Upper lobe of left lung (tissue), 4 donors: Measurements from ENCODE around the gene ZNF766.

ENCODE experiments used
- CTCF ChIP-seq, 6 experiments: fragments of 450-650 bp in 4 of 6; fragments of 200-600 bp in 2 of 6; sonication (generic) in 2 of 6; IDR thresholded peaks; one replicate each; pipeline ENCODE4 v1.5.1; 2016 to 2019; ENCODE audit warnings: antibody characterized with exemption in 6 of 6
- POLR2A ChIP-seq, 4 donors: fragments of 450-650 bp; IDR thresholded peaks; one replicate each; pipeline ENCODE4 v1.5.1; 2016 to 2017; ENCODE audit warnings: antibody characterized with exemption in 4 of 4, mild to moderate bottlenecking in 2 of 4
- POLR2AphosphoS5 ChIP-seq, 2 donors: sonication (generic); formaldehyde crosslinking; IDR thresholded peaks; one replicate each; pipeline ENCODE4 v1.5.1; 2017; ENCODE audit warnings: antibody characterized with exemption in 2 of 2

- no peak for TF ChIP-seq CTCF (IDR thresholded peaks at IDR 0.05)
- no peak for TF ChIP-seq POLR2AphosphoS5 (IDR thresholded peaks at IDR 0.05)
- no peak for TF ChIP-seq POLR2A (IDR thresholded peaks at IDR 0.05)
Measured at GRCh38 chr19:52345162-52345561, 75.8 kb downstream of the ZNF766 start.
